Measurements from ENCODE around the gene TNPO1.

GRCh38 chr5:72831685-72832084, 15.2 kb downstream of the TNPO1 start:
- TF ChIP-seq CTCF (IDR thresholded peaks at IDR 0.05): no peak
- no peak for TF ChIP-seq POLR2AphosphoS5 (IDR thresholded peaks at IDR 0.05)
- TF ChIP-seq POLR2A (IDR thresholded peaks at IDR 0.05): no peak
- no peak for TF ChIP-seq EP300 (IDR thresholded peaks at IDR 0.05)
